Activated CD8-positive, alpha-beta T cell treated with anti-CD3 and anti-CD28 coated beads for 36 hours (primary cell): ENCODE data around the gene ATXN8OS. TPM values are rescaled to one million over a fixed set of nuclear protein-coding genes. Genes with fewer than 3 reads are reported as not detected.

Experiments used
- ATAC-seq: fragments of 200-7000 bp; cut with Tn5 transposase; one replicate; pipeline ENCODE4 v1.10.0; 2021; ENCODE audit warnings: mild to moderate bottlenecking, moderate library complexity
- CTCF ChIA-PET: fragments of 350-600 bp; sonication (Branson Sonifier 250); formaldehyde crosslinking; loops from one replicate; lab custom pipeline; 2021; ENCODE audit warnings: antibody characterized with exemption; lab: Charles Lee
- POLR2A ChIA-PET: fragments of 350-600 bp; sonication (Branson Sonifier 250); formaldehyde crosslinking; loops from one replicate; lab custom pipeline; 2021; ENCODE audit warnings: antibody characterized with exemption; lab: Charles Lee
- DNase-seq: peaks from one replicate; pipeline ENCODE4 v3.0.0-alpha.2; 2020
- H3K27ac Mint-ChIP-seq: one replicate; pipeline ENCODE4 v1.8.0; 2021; ENCODE audit warnings: mild to moderate bottlenecking, mixed read lengths
- H3K27me3 Mint-ChIP-seq: one replicate; pipeline ENCODE4 v1.8.0; 2021; ENCODE audit warnings: mixed read lengths
- H3K36me3 Mint-ChIP-seq: one replicate; pipeline ENCODE4 v1.8.0; 2021; ENCODE audit warnings: low read depth, mixed read lengths
- H3K4me1 Mint-ChIP-seq: one replicate; pipeline ENCODE4 v1.8.0; 2021; ENCODE audit warnings: low read depth, mixed read lengths
- H3K4me3 Mint-ChIP-seq: one replicate; pipeline ENCODE4 v1.8.0; 2021; ENCODE audit warnings: mild to moderate bottlenecking, moderate library complexity, mixed read lengths
- H3K9me3 Mint-ChIP-seq: one replicate; pipeline ENCODE4 v1.8.0; 2021; ENCODE audit warnings: mixed read lengths
- CTCF ChIP-seq: fragments of 200-600 bp; IDR thresholded peaks from one replicate; pipeline ENCODE4 v1.8.0; 2022; ENCODE audit warnings: antibody characterized with exemption, mild to moderate bottlenecking
- intact Hi-C: fragments of 100-400 bp; cut with micrococcal nuclease; formaldehyde crosslinking; loops from one replicate; pipeline ENCODE4 v1.10.0; 2022
- total RNA-seq, 2 experiments: library from RNA; stranded (reverse); gene quantifications; one replicate each; pipeline ENCODE4 v1.2.3, GENCODE V29; 2021

Gene ATXN8OS
- total RNA-seq, 2 experiments from 2014 or later, result not detected

GRCh38 chr13:70098669-70099068 is 9.0 kb upstream of the ATXN8OS start:
- H3K4me3 Mint-ChIP-seq, result no peak overlapping the region
- intact Hi-C loops, result no loop called here
- TF ChIP-seq CTCF, result no peak
- no peaks in the 10 kb centered on the region for H3K27me3 Mint-ChIP-seq
- H3K36me3 Mint-ChIP-seq, result no peaks in the 10 kb centered on the region
- H3K27ac Mint-ChIP-seq, result no peak overlapping the region
- ATAC-seq (no peak), DNase-seq (no peak)
- ChIA-PET POLR2A (no interaction called here), CTCF (no interaction called here)
- H3K9me3 Mint-ChIP-seq, result peaks cover 3% of the 10 kb centered on the region
- no peaks in the 10 kb centered on the region for H3K4me1 Mint-ChIP-seq

- POLR2A ChIA-PET, result no interaction called here
- H3K9me3 Mint-ChIP-seq, result peaks cover 6% of the 10 kb centered on the region
- intact Hi-C loops, result no loop called here
- no peak for DNase-seq
- CTCF ChIA-PET, result no interaction called here
- H3K4me1 Mint-ChIP-seq, result no peaks in the 10 kb centered on the region
- H3K4me3 Mint-ChIP-seq, result no peak overlapping the region
- no peak for TF ChIP-seq CTCF
- H3K27ac Mint-ChIP-seq, result no peak overlapping the region
- no peak for ATAC-seq
- no peaks in the 10 kb centered on the region for H3K36me3 Mint-ChIP-seq
- peaks cover 3% of the 10 kb centered on the region for H3K27me3 Mint-ChIP-seq
These were observed 3.1 kb upstream of the ATXN8OS start for GRCh38 chr13:70104481-70104880.

GRCh38 chr13:70107125-70107497 is 515 bp upstream of the ATXN8OS start:
- CTCF ChIA-PET, result no interaction called here
- POLR2A ChIA-PET, result no interaction called here

GRCh38 chr13:70108356-70109105 is 905 bp downstream of the ATXN8OS start, which contains the start of gene KLHL1:
Gene KLHL1 (minus strand): TSS chr13:70108452. CDS start chr13:70107699, 753 bp downstream.
- no peak for TF ChIP-seq CTCF
- ChIA-PET CTCF (no interaction called here), POLR2A (no interaction called here)
- peaks cover 3% of the 10 kb centered on the region for H3K27me3 Mint-ChIP-seq
- peaks cover 4% of the 10 kb centered on the region for H3K9me3 Mint-ChIP-seq
- no peaks in the 10 kb centered on the region for H3K4me1 Mint-ChIP-seq
- ATAC-seq (no peak), DNase-seq (no peak)
- intact Hi-C loops, result no loop called here
- H3K27ac Mint-ChIP-seq, result no peak within 1 kb of the TSS
- no peak within 1 kb of the TSS for H3K4me3 Mint-ChIP-seq
- H3K36me3 Mint-ChIP-seq, result no peaks in the 10 kb centered on the region

More at GRCh38 chr13:70107125-70107497, 515 bp upstream of the ATXN8OS start:
- H3K9me3 Mint-ChIP-seq, result peaks cover 6% of the 10 kb centered on the region
- TF ChIP-seq CTCF, result no peak
- H3K4me1 Mint-ChIP-seq, result no peaks in the 10 kb centered on the region
- H3K27me3 Mint-ChIP-seq, result peaks cover 3% of the 10 kb centered on the region
- intact Hi-C loops, result no loop called here
- ATAC-seq (no peak), DNase-seq (no peak)
- H3K36me3 Mint-ChIP-seq, result no peaks in the 10 kb centered on the region
- no peak overlapping the region for H3K27ac Mint-ChIP-seq
- H3K4me3 Mint-ChIP-seq, result no peak overlapping the region

GRCh38 chr13:70117338-70117905 is 9.8 kb downstream of the ATXN8OS start:
- POLR2A ChIA-PET, result no interaction called here
- TF ChIP-seq CTCF, result no peak
- no peaks in the 10 kb centered on the region for H3K4me1 Mint-ChIP-seq
- intact Hi-C loops, result no loop called here
- peaks cover 1% of the 10 kb centered on the region for H3K9me3 Mint-ChIP-seq
- no peak for ATAC-seq
- H3K27ac Mint-ChIP-seq, result no peak overlapping the region
- CTCF ChIA-PET, result no interaction called here
- H3K36me3 Mint-ChIP-seq, result no peaks in the 10 kb centered on the region
- no peaks in the 10 kb centered on the region for H3K27me3 Mint-ChIP-seq
- no peak overlapping the region for H3K4me3 Mint-ChIP-seq
- no peak for DNase-seq
